ENCODE data around the gene KCNN3.

Gene KCNN3

DNA sequence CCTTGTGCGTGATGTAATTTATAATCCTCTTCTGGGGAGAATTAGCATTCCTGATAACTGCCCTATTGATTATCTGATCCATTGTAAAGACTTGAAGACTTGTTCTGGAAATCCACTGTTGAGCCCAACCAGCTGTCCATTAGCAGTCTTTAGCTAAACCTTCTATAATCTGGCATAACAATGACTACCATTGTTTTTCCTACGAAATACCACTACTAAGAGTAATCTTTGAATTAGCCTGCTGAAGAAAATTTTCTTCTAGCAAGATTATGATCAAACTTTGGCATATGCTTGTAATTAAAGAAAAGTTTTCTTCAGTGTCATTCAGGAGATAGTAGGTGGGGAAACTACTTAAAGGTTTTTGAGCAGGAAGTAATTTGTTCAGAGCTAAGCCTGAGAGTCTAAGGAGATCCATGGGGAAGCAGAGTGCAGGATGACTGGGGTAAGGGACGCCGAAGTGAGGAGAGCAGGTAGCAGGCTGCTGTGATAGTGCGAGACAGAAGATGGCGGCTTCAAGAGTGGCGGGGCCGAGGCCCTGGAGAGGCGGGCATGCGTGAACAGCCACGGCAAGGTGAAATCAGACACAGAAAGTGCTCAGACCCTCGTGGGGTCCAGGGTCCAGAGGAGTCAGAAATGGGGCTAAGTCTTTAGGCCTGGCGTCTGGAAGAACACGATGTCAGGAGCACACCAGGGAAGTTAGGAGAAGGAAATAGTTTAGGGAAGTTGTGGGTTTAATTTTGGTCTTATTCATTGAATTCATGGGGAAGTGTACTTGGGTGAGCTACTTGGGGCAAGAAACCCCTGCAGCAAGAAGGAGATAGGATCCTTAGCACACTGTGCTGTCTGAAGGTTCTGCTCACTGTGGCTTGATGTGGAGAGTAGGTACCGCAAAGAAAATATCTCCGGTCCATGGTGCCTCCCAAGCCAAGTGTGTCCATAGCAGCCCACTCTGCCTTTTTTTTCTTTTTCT, 149.5 kb downstream of the KCNN3 start:
- no peak overlapping the region for H3K27ac ChIP-seq
- DNase-seq (ENCODE audit: low spot score), result no peak
- TF ChIP-seq, protein P1, sequence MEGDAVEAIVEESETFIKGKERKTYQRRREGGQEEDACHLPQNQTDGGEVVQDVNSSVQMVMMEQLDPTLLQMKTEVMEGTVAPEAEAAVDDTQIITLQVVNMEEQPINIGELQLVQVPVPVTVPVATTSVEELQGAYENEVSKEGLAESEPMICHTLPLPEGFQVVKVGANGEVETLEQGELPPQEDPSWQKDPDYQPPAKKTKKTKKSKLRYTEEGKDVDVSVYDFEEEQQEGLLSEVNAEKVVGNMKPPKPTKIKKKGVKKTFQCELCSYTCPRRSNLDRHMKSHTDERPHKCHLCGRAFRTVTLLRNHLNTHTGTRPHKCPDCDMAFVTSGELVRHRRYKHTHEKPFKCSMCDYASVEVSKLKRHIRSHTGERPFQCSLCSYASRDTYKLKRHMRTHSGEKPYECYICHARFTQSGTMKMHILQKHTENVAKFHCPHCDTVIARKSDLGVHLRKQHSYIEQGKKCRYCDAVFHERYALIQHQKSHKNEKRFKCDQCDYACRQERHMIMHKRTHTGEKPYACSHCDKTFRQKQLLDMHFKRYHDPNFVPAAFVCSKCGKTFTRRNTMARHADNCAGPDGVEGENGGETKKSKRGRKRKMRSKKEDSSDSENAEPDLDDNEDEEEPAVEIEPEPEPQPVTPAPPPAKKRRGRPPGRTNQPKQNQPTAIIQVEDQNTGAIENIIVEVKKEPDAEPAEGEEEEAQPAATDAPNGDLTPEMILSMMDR (IDR thresholded peaks at IDR 0.05), result no peak
- H3K4me3 ChIP-seq, result no peak overlapping the region

DNA sequence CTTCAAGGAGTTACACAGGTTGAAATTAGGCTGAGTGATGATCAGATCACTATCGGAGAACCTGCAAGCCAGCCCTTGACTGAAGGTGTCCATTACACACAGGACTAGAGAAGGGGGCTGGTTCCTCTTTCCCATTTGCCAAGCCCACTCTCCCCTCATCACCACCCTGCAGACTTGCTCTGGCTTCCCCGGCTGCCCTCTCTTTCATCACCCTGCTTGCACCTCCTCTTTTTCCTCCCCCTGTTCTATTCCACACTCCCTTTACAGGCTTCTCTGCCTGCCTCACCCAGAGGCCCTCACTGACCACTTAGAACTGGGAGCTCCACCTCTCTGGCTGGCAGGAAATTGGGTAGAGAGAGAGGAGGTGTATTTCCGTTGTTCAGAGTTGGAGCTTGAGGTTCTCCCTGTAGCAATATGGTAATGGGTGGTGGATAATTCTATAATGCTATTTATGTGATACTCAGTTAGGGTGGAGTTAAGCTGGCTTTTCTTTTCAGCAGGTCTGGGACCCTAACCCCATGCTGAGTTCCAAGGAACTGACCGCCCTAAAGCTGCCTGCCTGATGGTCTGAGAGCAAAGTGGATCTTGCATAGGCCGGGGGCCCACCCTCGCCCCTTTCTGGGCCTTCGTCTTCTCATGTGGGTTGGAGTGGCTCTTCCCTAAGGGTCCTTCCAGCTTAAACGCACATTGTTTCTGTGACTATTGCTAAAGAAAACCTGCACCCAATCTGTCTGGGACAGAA, 150.3 kb downstream of the KCNN3 start:
- Histone ChIP-seq H3K4me3 (no peak overlapping the region), H3K27ac (no peak overlapping the region)
- DNase-seq (ENCODE audit: low spot score), result no peak
- TF ChIP-seq, protein P1 (IDR thresholded peaks at IDR 0.05), result no peak

DNA sequence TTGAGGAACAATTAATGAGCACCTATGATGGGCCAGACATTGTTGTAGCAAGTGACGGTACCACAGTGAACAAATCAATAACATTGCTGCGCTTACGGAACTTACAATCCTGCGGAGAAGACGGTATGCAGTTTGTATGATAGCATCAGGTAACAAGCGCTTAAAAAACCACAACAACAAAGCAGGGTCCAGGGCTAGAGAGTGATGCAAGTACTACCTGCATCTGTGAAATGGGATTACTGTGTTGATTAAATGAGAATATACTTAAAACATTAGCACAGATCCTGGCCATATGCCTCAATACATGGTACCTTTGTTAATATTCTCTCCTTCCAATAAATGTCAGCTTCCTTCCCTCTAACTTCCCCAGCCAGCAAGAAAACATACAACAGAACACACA, 151.5 kb downstream of the KCNN3 start:
- TF ChIP-seq, protein P1 (IDR thresholded peaks at IDR 0.05), result no peak
- H3K4me3 ChIP-seq, result no peak overlapping the region

DNA sequence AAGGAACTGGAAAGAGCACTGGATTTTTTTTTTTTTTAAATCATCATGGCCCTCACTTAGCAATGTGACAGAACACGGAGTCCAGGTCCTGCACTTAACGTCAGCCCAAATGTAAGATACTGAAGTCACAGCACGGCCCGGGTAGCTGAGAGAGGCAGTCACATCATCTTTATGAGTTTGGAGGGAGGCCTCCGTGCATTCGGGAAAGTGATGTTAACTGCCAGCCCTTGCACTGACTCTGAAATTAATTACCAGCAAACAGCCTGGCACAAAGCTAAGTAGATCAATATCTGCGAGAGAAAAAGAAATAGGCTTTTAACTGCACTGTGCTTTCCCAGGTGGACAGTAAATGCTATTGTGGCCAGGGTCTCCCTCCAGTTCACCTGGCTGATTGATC, 152.6 kb downstream of the KCNN3 start:
- TF ChIP-seq, protein P1 (IDR thresholded peaks at IDR 0.05), result no peak
- Histone ChIP-seq H3K4me3 (no peak overlapping the region), H3K27ac (no peak overlapping the region)
- no peak for DNase-seq (ENCODE audit: low spot score)

More for the DNA sequence above, 151.5 kb downstream of the KCNN3 start:
- DNase-seq (ENCODE audit: low spot score), result no peak
- H3K27ac ChIP-seq, result no peak overlapping the region

DNA sequence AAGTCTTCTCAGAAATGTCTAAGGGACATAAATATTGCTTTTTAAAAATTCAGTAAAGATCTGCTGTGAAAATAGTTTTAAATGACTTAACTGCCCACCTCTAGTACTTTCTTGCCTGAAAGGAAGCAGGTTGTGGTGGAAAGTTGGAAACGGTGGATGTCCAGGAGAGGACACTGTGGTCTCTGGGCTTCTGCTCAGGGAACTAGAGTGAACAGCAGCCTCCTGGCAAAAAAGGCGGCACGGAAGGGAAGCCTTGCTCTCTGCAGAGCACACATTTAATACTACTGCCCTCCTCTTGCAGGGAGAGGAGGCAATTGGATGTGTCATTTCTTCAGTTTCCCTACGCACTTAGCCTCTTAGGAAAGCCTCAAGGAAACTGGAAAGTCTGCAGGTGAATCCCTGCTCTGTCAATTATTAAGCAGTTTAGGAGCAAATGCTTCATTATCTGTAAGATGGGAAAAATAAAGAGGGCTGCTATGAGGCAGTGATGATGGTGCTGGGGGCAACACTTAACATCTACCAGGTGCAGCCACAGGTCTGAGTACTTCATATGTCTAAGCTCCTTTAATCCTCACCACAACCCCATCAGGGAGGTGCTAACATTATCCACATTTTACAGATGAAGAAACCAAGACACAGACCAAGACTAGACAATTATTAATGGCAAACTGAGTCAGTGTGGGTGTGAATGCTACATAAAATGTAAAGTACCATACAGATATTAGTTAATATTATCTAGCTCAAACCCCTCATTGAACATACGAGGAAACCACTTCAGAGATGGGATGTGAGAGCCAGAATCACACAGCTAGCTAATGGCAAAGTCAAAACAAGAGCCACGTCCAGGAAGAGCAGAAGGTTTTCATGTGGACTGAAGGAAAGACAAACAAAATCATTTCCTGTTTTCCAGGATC, 153.2 kb downstream of the KCNN3 start:
- DNase-seq (ENCODE audit: low spot score), result no peak
- TF ChIP-seq, protein P1 (IDR thresholded peaks at IDR 0.05), result no peak
- no peak overlapping the region for H3K4me3 ChIP-seq
- H3K27ac ChIP-seq, result no peak overlapping the region

DNA sequence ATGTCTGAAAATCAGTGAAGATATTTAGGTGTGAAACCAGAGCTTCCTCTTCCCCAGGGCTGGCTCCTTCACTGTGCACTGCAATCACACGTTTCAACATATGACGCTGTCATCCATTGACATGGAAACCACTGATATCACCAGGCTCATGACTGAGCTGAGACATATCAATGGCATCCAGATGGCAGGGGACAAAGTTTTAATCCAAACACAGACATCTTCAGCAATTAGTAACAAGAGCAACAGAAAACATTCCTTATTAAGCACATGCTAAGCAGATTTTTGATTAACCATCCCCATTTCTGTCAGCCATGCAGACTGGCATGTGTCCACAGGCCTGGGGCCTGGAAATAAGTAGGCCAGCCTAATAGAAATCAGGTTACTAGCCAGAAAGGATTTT, 154.1 kb downstream of the KCNN3 start:
- no peak for DNase-seq (ENCODE audit: low spot score)
- no peak overlapping the region for H3K27ac ChIP-seq
- TF ChIP-seq, protein P1 (IDR thresholded peaks at IDR 0.05), result no peak
- no peak overlapping the region for H3K4me3 ChIP-seq
